ENCODE data around the gene CDC42SE2. TPM values are rescaled to one million over a fixed set of nuclear protein-coding genes. Genes with fewer than 3 reads are reported as not detected.
"Not testable (repeated sequence)": the region's sequence is repeated elsewhere in the genome, so short reads cannot be mapped to it uniquely, and the experiment has no call there.

Gene CDC42SE2
- total RNA-seq, 1 experiment from 2014 or later = 61.6 TPM

DNA sequence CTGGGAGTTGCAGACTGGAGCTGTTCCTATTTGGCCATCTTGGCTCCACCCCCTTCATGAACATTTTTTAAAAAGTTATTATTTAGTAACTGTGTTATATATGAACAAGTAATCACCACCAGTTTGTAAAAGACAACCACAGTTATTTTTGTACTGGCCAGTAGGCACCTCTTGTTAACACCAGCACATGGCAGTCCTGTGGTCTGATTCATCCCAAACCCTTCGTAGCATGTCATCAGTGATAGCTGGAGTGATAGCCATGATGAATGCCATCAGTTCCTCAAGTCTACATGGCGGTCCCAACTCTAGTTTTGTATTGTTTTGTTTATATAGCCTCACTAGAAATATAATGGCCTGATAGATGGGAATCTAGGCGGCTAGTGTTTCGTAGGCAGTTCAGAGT, 74.2 kb downstream of the CDC42SE2 start:
- in situ Hi-C loops (cut with HindIII; ENCODE audit: low pct_unique_long_range_greater_than_20kb, low sequenced_read_pairs) = no loop called here
- DNase-seq (ENCODE audit: low read depth) = no peak

DNA sequence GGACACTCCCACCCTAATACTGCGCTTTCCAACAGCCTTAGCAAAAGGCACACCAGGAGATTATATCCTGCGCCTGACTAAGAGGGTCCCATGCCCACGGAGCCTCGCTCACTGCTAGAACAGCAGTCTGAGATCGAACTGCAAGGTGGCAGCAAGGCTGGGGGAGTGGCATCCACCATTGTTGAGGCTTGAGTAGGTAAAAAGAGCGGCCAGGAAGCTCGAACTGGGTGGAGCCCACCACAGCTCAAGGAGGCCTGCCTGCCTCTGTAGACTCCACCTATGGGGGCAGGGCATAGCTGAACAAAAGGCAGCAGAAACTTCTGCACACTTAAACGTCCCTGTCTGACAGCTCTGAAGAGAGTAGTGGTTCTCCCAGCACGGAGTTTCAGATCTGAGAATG, 80.4 kb downstream of the CDC42SE2 start:
- in situ Hi-C loops (cut with HindIII; ENCODE audit: low pct_unique_long_range_greater_than_20kb, low sequenced_read_pairs); DNase-seq (ENCODE audit: low read depth): not testable (repeated sequence)

DNA sequence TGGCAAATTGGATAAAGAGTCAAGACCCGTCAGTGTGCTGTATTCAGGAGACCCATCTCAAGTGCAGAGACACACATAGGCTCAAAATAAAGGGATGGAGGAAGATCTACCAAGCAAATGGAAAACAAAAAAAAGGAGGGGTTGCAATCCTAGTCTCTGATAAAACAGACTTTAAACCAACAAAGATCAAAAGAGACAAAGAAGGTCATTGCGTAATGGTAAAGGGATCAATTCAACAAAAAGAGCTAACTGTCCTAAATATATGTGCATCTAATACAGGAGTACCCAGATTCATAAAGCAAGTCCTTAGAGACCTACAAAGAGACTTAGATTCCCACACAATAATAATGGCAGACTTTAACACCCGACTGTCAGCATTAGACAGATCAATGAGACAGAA, 82.4 kb downstream of the CDC42SE2 start:
- DNase-seq (ENCODE audit: low read depth); in situ Hi-C loops (cut with HindIII; ENCODE audit: low pct_unique_long_range_greater_than_20kb, low sequenced_read_pairs): not testable (repeated sequence)

DNA sequence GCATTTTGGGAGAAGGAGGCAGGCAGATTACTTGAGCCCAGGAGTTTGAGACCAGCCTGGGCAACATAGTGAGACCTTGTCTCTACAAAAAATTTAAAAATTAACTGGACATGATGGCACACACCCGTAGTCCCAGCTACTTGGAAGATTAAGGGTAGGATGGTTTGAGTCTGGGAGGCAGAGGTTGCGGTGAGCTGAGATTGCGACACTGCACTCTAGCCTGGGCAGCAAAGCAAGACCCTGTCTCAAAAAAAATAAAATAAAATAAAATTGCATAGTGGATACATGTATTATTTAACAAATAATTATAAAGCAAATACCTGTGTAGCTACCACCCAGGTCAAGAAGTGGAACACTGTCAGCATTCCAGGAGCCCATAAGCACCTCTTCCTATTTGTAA, 90.1 kb downstream of the CDC42SE2 start:
- no peak for DNase-seq (ENCODE audit: low read depth)
- in situ Hi-C loops (cut with HindIII; ENCODE audit: low pct_unique_long_range_greater_than_20kb, low sequenced_read_pairs) = no loop called here

DNA sequence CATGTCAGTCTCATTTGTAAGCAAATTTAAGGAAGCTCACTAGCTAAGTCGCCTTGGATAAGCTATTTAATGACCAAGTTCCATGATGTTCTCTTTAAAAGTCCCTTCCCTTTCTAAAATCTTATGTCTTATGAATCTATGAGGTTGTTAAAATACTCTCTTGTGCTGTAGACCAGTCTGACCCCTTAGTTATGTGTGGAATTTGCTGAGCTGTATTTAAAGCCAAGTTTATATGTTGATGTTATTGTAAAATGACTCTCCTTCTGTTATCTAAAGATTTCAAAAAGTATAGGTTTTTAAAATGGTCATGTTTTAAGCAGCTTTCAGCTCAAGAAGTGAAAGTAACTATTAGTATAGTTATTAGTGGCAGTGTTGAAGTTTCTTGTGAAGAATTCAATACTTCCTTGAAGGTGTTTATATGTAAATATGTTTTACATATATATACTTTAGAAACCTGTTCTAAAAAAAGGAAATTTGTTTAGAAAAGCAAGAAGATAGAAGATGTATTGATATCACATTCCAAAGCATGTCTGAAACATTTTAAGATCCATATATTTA, 92.2 kb downstream of the CDC42SE2 start:
- DNase-seq (ENCODE audit: low read depth) = no peak

DNA sequence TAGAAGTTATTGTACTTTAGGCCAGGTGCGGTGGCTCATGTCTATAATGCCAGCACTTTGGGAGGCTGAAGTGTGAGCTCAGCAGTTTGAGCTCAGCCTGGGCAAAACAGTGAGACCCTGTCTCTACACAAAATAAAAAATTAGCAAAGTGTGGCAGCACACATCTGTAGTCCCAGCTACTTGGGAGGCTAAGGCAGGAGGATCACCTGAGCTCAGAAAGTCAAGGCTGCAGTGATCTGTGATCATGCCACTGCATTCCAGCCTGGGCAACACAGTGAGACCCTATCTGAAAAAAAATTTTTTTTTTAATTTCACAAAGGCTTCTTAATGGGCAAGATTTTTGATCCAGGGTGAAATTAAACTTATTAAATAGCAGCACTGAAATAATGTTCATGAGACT, 92.8 kb downstream of the CDC42SE2 start:
- in situ Hi-C loops (cut with HindIII; ENCODE audit: low pct_unique_long_range_greater_than_20kb, low sequenced_read_pairs) = no loop called here

More for the DNA sequence above, 92.2 kb downstream of the CDC42SE2 start:
- in situ Hi-C loops (cut with HindIII; ENCODE audit: low pct_unique_long_range_greater_than_20kb, low sequenced_read_pairs) = no loop called here

DNA sequence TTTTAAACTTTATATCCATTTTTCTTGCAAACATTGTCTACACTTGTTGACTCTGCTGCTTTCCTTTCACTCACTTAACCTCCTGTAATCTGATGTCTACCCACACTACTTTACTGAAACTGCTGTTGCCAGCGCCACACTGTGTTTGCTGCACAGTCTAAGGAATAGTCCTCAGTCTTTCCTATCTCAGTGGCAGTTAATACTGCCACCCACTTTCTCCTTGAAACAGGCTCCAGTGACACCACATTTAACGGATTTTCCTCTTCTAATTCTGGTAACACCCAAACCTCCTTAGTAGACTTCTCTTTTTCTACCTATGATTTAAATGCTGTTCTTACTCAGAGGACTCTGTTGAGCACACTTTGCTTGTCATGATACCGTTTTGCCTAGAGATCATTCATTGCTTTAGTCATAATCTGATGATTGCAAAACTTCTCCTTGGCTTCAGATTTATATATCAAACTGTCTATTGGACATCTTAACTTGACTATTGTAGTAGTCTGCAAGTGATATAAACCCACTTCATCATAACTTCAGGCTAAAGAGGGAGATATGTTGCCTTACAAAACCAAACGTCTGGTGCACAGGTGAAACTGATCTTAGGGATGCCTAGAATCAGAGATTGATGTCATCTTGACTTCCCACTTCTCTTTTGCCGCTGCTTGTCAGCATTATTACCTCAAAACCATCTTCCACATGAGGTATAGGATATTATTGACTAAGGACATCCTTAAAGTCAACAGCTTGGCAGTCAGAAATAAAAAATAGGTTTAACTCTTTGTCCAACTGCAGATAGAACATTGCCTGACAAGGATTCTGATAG, 94.1 kb downstream of the CDC42SE2 start:
- no peak for DNase-seq (ENCODE audit: low read depth)
- in situ Hi-C loops (cut with HindIII; ENCODE audit: low pct_unique_long_range_greater_than_20kb, low sequenced_read_pairs) = no loop called here

More for the DNA sequence above, 92.8 kb downstream of the CDC42SE2 start:
- no peak for DNase-seq (ENCODE audit: low read depth)

DNA sequence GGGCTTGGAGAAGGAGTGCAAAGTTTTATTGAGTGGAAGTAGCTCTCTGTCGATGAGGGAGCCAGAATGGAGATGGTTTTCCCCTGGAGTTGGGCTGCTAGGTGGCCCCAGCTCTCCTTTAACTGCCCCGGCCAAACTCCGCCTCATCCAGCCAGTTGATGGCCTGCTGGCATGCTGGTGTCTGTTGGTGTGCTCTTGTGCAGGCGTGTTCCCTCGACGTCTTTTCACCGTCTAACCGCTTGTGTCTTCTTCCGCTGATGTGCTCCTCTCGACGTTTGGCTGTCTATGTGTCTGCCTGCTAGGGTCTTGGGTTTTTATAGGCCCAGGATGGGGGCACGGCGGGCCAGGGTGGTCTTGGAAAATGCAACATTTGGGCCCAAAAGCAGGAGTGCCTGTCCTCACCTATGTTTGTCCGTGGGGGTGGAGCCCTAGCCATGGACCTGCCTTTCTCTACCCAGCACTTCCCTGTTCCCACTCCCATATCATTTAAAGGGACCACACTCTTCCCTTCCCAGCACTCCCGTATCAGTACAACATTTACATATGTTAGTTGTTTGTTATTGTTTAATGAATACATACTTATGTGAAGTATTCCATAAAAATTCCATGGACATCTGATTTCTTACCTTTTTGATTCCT, 97.9 kb downstream of the CDC42SE2 start:
- in situ Hi-C loops (cut with HindIII; ENCODE audit: low pct_unique_long_range_greater_than_20kb, low sequenced_read_pairs) = no loop called here
- no peak for DNase-seq (ENCODE audit: low read depth)

DNA sequence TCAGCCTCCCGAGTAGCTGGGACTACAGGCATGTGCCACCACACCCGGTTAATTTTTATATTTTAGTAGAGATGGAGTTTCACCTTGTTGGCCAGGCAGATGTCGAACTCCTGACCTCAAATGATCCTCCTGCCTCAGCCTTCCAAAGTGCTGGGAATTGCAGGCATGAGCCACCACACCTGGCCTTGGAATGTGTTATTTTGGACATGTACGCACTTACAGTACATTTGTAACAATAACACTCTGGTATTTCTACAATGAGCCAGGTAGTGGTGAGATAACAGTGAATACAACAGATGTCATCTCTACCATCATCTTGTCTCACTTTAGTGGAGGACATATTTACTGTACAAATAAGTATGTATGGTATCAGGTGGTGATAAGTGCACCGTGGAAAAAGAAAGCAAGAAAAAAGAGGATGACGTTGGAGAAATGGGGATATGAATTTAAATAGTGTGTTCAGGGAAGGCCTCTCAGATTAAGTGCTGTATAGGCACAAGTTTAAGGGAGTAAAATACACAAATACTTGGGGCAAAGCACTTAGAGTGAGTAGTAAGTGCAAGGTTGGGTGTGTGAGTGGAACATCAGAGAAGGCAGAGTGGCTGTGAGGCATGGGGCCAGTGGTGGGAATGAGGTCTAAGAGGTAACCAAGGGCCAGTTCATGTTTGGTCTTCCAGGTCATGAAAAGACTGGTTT, 100.1 kb downstream of the CDC42SE2 start:
- in situ Hi-C loops (cut with HindIII; ENCODE audit: low pct_unique_long_range_greater_than_20kb, low sequenced_read_pairs) = no loop called here

DNA sequence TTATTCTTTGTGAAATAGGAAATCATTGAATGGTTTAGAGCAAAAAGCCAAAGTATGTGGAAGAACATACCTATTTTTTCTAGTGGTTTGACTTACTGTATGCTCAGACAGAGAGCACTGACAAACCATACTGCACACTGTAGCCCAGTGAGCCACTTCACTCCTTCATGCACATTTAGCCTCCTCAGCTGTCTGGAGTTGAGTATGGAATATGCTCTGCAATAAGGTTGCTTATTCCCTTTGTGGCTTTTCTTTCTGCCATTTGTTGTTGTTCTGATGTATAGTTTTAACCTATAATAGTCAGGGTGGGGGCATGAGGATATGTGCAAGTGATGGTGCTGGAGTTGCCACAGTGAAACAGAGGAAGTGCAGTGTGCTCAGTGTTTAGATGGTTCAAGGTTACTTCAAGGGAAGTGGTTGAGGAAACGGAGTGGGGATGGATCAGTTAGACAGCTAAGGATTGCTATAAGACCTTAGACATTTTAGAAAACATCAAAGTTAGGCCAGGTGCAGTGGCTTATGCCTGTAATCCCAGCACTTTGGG, 100.7 kb downstream of the CDC42SE2 start:
- DNase-seq (ENCODE audit: low read depth) = no peak
- in situ Hi-C loops (cut with HindIII; ENCODE audit: low pct_unique_long_range_greater_than_20kb, low sequenced_read_pairs) = no loop called here

More for the DNA sequence above, 100.1 kb downstream of the CDC42SE2 start:
- DNase-seq (ENCODE audit: low read depth) = no peak

DNA sequence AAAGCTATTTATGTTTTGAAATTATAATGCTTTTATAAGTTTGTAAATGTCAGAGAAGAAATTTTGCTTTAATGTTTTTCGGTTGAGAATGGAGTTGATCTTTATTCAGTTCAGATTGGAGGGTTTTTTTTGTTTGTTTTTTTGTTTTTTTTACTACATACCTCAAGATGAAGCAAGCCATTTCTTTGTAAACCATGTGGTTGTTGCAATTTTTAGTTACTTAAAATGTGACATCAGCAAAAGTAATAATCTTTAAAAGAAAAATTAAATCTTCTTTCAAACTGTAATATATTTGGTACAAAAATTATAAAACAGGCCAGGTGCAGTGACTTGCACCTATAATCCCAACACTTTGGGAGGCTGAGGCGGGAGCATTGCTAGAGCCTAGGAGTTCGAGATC, 102.6 kb downstream of the CDC42SE2 start:
- in situ Hi-C loops (cut with HindIII; ENCODE audit: low pct_unique_long_range_greater_than_20kb, low sequenced_read_pairs) = no loop called here

DNA sequence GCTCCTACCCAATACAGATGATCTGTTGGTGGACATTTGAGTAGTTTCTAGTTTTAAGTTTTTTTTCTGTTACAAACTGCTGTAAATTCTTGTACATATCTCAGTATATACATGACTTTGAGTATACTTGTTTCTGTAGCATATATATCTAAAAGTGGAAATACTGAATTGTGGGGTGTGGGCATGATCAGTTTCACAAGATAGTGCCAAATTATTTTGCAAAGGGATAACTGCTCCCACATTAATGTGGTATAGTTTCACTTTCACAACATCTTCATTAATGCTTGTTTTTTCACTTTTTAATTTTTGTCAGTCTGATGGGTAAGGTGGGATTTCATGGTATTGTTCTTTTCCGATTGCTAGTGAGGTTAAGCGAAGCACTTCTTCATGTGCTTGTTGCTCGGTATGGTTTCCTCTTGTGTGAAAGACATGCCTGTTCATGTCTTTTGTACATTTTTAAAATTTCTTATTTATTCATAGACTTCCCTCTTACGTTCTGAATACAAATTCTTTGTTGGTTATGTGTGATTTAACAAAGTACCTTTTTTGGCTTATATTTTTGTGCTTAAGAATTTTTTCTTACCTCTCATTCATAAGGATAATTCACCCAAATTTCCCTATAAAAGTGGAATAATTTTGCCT, 103.5 kb downstream of the CDC42SE2 start:
- in situ Hi-C loops (cut with HindIII; ENCODE audit: low pct_unique_long_range_greater_than_20kb, low sequenced_read_pairs) = no loop called here
- no peak for DNase-seq (ENCODE audit: low read depth)

More for the DNA sequence above, 102.6 kb downstream of the CDC42SE2 start:
- no peak for DNase-seq (ENCODE audit: low read depth)

DNA sequence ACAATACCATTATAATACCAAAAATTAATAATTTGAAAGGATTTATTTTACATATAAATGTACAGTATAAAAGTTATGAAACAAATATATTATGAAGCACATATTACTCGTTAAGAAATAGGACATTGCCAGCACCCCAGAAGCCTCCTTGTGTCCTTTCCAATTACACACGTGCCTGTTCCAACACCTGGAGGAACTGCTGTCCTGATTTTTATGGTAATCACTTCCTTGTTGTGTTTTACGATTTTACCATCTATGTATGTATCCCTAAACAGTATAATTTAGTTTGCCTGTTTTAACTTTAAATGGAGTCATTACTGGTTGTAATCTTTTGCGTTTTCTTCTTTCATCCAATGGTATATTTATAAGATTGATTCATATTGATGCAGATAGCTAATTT, 105.0 kb downstream of the CDC42SE2 start:
- no peak for DNase-seq (ENCODE audit: low read depth)
- in situ Hi-C loops (cut with HindIII; ENCODE audit: low pct_unique_long_range_greater_than_20kb, low sequenced_read_pairs) = no loop called here

DNA sequence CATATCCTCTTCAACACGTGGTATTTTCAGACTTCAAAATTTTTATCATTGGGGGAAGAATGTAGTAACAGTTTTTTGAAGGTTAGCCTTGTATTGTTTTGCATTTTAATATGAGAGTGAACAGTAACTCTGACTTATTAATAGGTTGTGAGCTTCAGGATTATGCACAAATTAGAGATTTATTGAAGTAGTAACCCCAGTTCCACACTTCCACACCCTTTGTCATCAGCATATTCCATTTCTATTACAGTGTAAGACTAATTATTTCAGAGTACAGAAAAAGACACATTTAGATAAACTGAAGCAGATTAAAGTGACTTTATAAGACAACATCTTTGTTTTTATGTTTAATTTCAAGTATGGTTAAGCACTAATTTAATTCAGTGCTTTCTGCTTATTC, 105.7 kb downstream of the CDC42SE2 start:
- in situ Hi-C loops (cut with HindIII; ENCODE audit: low pct_unique_long_range_greater_than_20kb, low sequenced_read_pairs) = no loop called here
- no peak for DNase-seq (ENCODE audit: low read depth)

DNA sequence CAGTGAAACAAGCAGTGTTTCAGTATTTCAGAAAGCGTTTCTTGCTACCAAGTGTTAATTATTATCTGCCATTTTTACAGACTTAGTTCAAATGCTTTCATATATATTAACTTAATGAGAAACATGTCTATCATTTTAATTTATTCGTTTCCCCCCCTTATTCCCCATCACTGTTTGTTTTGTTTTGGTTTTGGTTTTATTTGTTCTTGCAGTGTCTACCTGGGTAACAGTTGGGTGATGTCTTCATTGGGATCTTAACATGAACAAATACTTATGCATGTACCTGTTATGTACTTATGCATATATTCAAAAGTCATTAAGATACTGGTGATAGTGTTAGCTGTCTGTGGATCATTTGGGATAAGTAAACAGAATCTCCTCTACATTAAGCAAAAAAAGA, 108.0 kb downstream of the CDC42SE2 start:
- in situ Hi-C loops (cut with HindIII; ENCODE audit: low pct_unique_long_range_greater_than_20kb, low sequenced_read_pairs) = no loop called here
- DNase-seq (ENCODE audit: low read depth) = no peak

DNA sequence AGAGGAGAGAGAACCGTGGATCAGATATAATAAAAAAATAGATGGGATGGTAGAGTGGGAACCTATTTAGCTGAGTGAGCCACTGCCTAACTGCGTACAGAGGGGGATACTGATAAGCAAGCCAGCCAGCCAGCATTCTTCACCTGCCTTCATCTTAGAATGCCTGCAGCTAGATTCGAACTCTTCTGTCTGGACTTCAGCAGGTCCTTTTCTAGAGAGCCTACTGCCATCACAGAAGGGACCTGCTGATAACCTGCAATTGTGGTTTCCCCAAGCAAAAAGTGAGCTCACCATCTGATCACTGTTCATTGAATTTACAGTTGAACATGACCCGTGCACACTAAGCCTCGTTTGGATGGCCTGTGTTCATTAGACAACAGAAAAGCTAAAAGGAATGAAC, 109.4 kb downstream of the CDC42SE2 start:
- in situ Hi-C loops (cut with HindIII; ENCODE audit: low pct_unique_long_range_greater_than_20kb, low sequenced_read_pairs) = no loop called here
- DNase-seq (ENCODE audit: low read depth) = no peak

DNA sequence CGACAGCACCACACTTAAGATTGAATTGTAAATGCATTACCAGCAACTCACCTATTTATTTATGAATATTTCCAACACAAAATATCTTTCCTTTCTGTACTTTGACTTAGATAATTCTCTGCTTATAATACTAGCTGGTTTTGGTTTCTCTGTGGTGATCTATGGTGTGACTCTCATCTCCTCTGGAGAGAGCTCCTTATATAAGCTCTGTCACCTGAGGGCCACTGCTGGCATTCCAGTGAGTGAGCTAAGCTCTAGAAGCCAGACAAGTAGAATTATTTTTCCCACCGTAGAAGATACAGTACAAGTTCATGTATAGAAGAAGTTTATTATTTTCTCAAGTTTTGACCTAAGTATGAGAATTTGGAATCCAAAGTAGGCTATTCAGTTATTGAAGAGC, 111.5 kb downstream of the CDC42SE2 start:
- in situ Hi-C loops (cut with HindIII; ENCODE audit: low pct_unique_long_range_greater_than_20kb, low sequenced_read_pairs) = no loop called here
- DNase-seq (ENCODE audit: low read depth) = no peak

DNA sequence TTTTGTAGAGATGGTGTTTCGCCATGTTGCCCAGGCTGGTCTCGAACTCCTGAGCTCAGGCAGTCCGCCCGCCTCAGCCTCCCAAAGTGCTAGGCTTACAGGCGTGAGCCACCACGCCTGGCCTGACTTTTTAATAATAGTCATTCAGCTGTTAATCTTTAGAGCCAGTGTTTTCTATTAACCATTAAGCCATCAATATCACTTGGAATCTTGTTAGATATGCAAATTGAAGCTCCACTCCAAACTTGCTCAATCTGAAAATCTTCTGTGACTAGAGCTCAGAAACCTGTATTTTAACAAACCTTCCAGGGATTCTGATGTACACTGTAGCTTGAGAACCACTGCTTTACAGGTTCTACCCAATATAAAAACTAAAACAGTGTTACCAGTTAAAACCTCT, 113.5 kb downstream of the CDC42SE2 start:
- in situ Hi-C loops (cut with HindIII; ENCODE audit: low pct_unique_long_range_greater_than_20kb, low sequenced_read_pairs) = no loop called here
- no peak for DNase-seq (ENCODE audit: low read depth)
